HEK293T (cell line): Measurements from ENCODE around the gene TBKBP1.

Source experiments
- CTCF ChIA-PET: fragments of 350-600 bp; formaldehyde crosslinking; extraction: SDS; loops from one replicate; lab custom pipeline; 2021; ENCODE audit warnings: antibody characterized with exemption, inconsistent platforms; lab: Yijun Ruan, JAX
- POLR2A ChIA-PET: fragments of 350-600 bp; formaldehyde crosslinking; extraction: SDS; loops from one replicate; lab custom pipeline; 2020; ENCODE audit warnings: antibody characterized with exemption, inconsistent platforms; lab: Yijun Ruan, JAX
- DNase-seq: peaks from one replicate; pipeline ENCODE4 v3.0.0; 2012; ENCODE audit warnings: mixed read lengths; ENCODE audit errors: extremely low spot score
- ARNT ChIP-seq: fragments of 450-650 bp; IDR thresholded peaks from 2 replicates; pipeline ENCODE4 v1.6.1; 2017; ENCODE audit warnings: mild to moderate bottlenecking
- BHLHE40 ChIP-seq: fragments of 450-650 bp; IDR thresholded peaks from 2 replicates; pipeline ENCODE4 v1.6.1; 2016; ENCODE audit warnings: mild to moderate bottlenecking, moderate library complexity, borderline replicate concordance
- CTBP1 ChIP-seq: fragments of 450-650 bp; IDR thresholded peaks from 2 replicates; pipeline ENCODE4 v1.6.1; 2016; ENCODE audit warnings: borderline replicate concordance
- ELF4 ChIP-seq: fragments of 450-650 bp; IDR thresholded peaks from 2 replicates; pipeline ENCODE4 v1.6.1; 2017; ENCODE audit warnings: antibody characterized with exemption
- FOXA1 ChIP-seq: fragments of 450-650 bp; IDR thresholded peaks from 2 replicates; pipeline ENCODE4 v1.6.1; 2016; ENCODE audit warnings: mild to moderate bottlenecking
- FOXK2 ChIP-seq: fragments of 450-650 bp; IDR thresholded peaks from 2 replicates; pipeline ENCODE4 v1.6.1; 2016; ENCODE audit warnings: mild to moderate bottlenecking
- FOXM1 ChIP-seq: fragments of 450-650 bp; IDR thresholded peaks from 2 replicates; pipeline ENCODE4 v1.6.1; 2017; ENCODE audit warnings: mild to moderate bottlenecking, borderline replicate concordance
- HDGF ChIP-seq: fragments of 450-650 bp; IDR thresholded peaks from 2 replicates; pipeline ENCODE4 v1.6.1; 2017; ENCODE audit warnings: antibody characterized with exemption, borderline replicate concordance
- L3MBTL2 ChIP-seq: fragments of 450-650 bp; conservative IDR thresholded peaks from 2 replicates; pipeline ENCODE4 v1.6.1; 2016; ENCODE audit warnings: mild to moderate bottlenecking
- LEF1 ChIP-seq: fragments of 450-650 bp; IDR thresholded peaks from 2 replicates; pipeline ENCODE4 v1.6.1; 2017; ENCODE audit warnings: mild to moderate bottlenecking, borderline replicate concordance
- NFRKB ChIP-seq: fragments of 450-650 bp; IDR thresholded peaks from 2 replicates; pipeline ENCODE4 v1.6.1; 2016; ENCODE audit warnings: mild to moderate bottlenecking, moderate library complexity
- PKNOX1 ChIP-seq: fragments of 450-650 bp; IDR thresholded peaks from 2 replicates; pipeline ENCODE4 v1.6.1; 2016
- SP1 ChIP-seq: fragments of 450-650 bp; IDR thresholded peaks from 2 replicates; pipeline ENCODE4 v1.6.1; 2017
- SUZ12 ChIP-seq: fragments of 450-650 bp; IDR thresholded peaks from 2 replicates; pipeline ENCODE4 v1.6.1; 2016; ENCODE audit warnings: mild to moderate bottlenecking
- TARDBP ChIP-seq: fragments of 450-650 bp; IDR thresholded peaks from 2 replicates; pipeline ENCODE4 v1.6.1; 2016
- ZNF384 ChIP-seq: fragments of 450-650 bp; IDR thresholded peaks from 2 replicates; pipeline ENCODE4 v1.6.1; 2016

TBKBP1 gene

DNA sequence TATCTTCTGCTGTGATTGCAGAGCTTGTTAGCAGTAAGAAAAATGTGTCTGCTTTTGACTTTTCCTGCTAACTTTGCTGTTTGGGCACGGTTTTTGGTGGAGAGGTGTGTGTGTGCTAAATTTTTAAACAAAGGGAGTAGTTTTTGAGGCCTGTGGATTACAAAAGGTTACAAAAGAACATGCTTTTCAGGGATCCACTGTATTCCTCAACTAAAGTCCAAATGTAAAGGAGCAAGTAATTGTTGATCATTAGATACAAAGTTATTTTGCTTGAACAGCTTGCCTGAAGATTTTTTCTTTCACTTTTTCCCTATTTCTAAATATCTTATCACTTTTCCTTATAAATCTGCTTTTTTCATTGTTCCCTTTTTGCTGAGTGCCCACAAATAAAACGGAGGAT is 42.3 kb upstream of the TBKBP1 start:
- DNase-seq, result no peak
- POLR2A ChIA-PET, result no interaction called here
- CTCF ChIA-PET, result interaction anchor here (3.2 kb wide), 1 partner anchor 12 kb away, joined by 15 read pairs; no protein-coding TSS in a partner anchor
- TF ChIP-seq FOXK2, result no peak
- TF ChIP-seq ZNF384, result no peak
- TF ChIP-seq CTBP1, result no peak
- no peak for TF ChIP-seq SP1
- TF ChIP-seq TARDBP, result no peak
- no peak for TF ChIP-seq NFRKB
- no peak for TF ChIP-seq FOXA1
- TF ChIP-seq SUZ12, result no peak
- no peak for TF ChIP-seq ARNT
- no peak for TF ChIP-seq PKNOX1
- TF ChIP-seq BHLHE40, result no peak
- TF ChIP-seq FOXM1, result no peak
- no peak for TF ChIP-seq LEF1
- TF ChIP-seq HDGF, result no peak
- no peak for TF ChIP-seq ELF4
- no peak for TF ChIP-seq L3MBTL2

DNA sequence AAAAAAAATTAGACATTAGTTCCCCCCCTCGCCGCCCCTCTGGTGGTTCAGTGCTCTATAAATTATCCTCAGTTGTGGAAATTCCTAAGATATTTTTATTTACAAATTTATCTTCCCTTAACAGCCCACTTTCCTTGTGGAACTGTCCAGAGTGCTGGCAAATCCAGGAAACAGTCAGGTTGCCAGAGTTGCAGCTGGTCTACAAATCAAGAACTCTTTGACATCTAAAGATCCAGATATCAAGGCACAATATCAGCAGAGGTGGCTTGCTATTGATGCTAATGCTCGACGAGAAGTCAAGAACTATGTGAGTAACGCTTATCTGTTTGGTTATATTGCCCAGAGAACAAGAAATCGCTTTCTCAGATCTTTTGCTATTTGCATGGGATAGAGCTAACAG is 41.4 kb upstream of the TBKBP1 start:
- no peak for DNase-seq
- CTCF ChIA-PET, result no interaction called here
- TF ChIP-seq CTBP1, result no peak
- TF ChIP-seq ZNF384, result no peak
- TF ChIP-seq FOXK2, result no peak
- no peak for TF ChIP-seq ELF4
- TF ChIP-seq FOXM1, result no peak
- POLR2A ChIA-PET, result interaction anchor here (1.0 to 1.2 kb wide), 2 partner anchors 11 to 179 kb away, joined by 3 to 4 read pairs; partner anchors contain the start of genes LRRC46 and MRPL10

- TF ChIP-seq ZNF384 (no peak), ARNT (no peak), ELF4 (no peak), BHLHE40 (no peak), FOXK2 (no peak), LEF1 (no peak), SP1 (no peak), SUZ12 (no peak), PKNOX1 (no peak), FOXA1 (no peak), L3MBTL2 (no peak), HDGF (no peak), TARDBP (no peak), NFRKB (no peak), FOXM1 (no peak), CTBP1 (no peak)
- POLR2A ChIA-PET, result interaction anchor here (1.0 to 1.2 kb wide), 2 partner anchors 10 to 178 kb away, joined by 3 to 4 read pairs; partner anchors contain the start of genes LRRC46 and MRPL10
- no peak for DNase-seq
- CTCF ChIA-PET, result interaction anchor here (1.1 kb wide), 1 partner anchor 11 kb away, joined by 5 read pairs; no protein-coding TSS in a partner anchor
Measured at GRCh38 chr17:47653442-47653841, 40.5 kb upstream of the TBKBP1 start.

DNA sequence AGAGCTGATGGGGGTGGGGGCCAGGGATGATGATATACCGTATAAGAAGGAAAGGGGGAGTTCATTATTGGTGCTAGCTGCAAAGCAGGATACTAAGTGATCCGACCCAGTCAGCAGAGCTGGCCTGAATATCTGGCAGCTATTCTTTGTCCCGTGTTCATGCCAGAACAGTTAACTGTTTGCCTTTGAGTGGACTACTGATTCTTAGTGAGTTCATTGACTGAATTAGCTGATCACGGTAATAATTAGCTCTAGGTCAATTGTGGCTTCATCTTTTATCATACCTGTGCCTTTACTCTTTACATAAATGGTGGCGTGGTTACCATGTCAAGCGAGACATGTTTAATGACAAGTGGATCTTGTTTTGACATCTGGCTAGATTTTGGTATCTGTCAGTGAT is 39.0 kb upstream of the TBKBP1 start:
- CTCF ChIA-PET, result interaction anchor here (0.6 kb wide), 1 partner anchor 86 kb away, joined by 5 read pairs; no protein-coding TSS in a partner anchor
- no peak for TF ChIP-seq NFRKB
- TF ChIP-seq LEF1, result no peak
- no peak for TF ChIP-seq L3MBTL2
- TF ChIP-seq FOXM1, result no peak
- no peak for TF ChIP-seq HDGF
- no peak for DNase-seq
- POLR2A ChIA-PET, result interaction anchor here (0.9 kb wide), 1 partner anchor 8 kb away, joined by 3 read pairs; no protein-coding TSS in a partner anchor

- ChIA-PET POLR2A (interaction anchor here (2.1 kb wide), 1 partner anchor 11 kb away, joined by 11 read pairs; the partner anchor contains the start of gene KPNB1), CTCF (no interaction called here)
- no peak for DNase-seq
- TF ChIP-seq HDGF (no peak), FOXA1 (no peak), TARDBP (no peak), ZNF384 (no peak), PKNOX1 (no peak), FOXM1 (no peak), ARNT (no peak), CTBP1 (no peak)
Measured at GRCh38 chr17:47660064-47660492, 33.9 kb upstream of the TBKBP1 start.

- no peak for TF ChIP-seq FOXA1
- TF ChIP-seq PKNOX1, result peak; percentile 65
- POLR2A ChIA-PET, result interaction anchor here (0.8 to 4.4 kb wide), 4 partner anchors 11 to 24 kb away, joined by 4 to 30 read pairs (median 4); partner anchors contain the start of gene KPNB1
- CTCF ChIA-PET, result interaction anchor here (0.8 to 1.8 kb wide), 9 partner anchors 10 to 285 kb away, joined by 3 to 15 read pairs (median 5); partner anchors contain the start of gene KPNB1
- DNase-seq, result peak; percentile 68
Measured at GRCh38 chr17:47663912-47664623, 29.9 kb upstream of the TBKBP1 start.
